ENCODE data around the gene CLSTN1. TPM values are rescaled to one million over a fixed set of nuclear protein-coding genes. Genes with fewer than 3 reads are reported as not detected.
"Not testable (repeated sequence)": the region's sequence is repeated elsewhere in the genome, so short reads cannot be mapped to it uniquely, and the experiment has no call there.

Gene CLSTN1
- total RNA-seq, 1 experiment from 2014 or later, result 100 TPM

DNA sequence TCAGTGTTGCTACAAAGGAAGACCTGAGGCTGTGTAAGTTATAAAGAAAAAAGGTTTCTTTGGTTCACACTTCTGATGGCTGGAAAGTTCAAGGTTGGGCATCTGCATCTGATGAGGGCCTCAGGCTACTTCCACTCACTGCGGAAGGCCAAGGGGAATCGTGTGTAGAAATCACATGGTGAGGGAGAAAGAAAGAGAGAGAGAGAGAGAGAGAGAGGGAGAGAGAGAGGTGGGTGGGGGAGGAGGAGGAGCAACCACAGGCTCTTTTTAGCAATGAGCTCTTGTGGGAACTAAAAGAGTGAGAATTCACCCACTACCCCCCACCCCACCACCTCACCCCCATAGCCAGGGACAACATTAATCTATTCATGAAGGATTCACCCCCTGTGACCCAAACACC is 59.9 kb downstream of the CLSTN1 start:
- Histone ChIP-seq H2AK5ac (ENCODE audit: insufficient read length, low read length) (no peak overlapping the region), H3K9ac (ENCODE audit: extremely low read depth, insufficient read length, low read length) (no peak overlapping the region), H3K23me2 (ENCODE audit: insufficient read length, low read depth, low read length, poor library complexity, severe bottlenecking) (peaks cover 3% of the 10 kb centered on the region), H3K4me2 (ENCODE audit: insufficient read depth, insufficient read length, low read length) (no peak overlapping the region), H3K18ac (ENCODE audit: insufficient read length, low read depth, low read length) (no peak overlapping the region), H3K4me1 (ENCODE audit: insufficient read depth, low read length) (peaks cover 5% of the 10 kb centered on the region; the same call in 1 of the 2 replicates), H3K27me3 (ENCODE audit: insufficient read depth, low read length) (no peaks in the 10 kb centered on the region), H3K23ac (ENCODE audit: insufficient read length, low read depth, low read length) (no peak overlapping the region), H3K27ac (ENCODE audit: insufficient read length, low read depth, low read length) (no peak overlapping the region), H2BK12ac (ENCODE audit: insufficient read length, low read depth, low read length) (no peak overlapping the region), H3K79me2 (ENCODE audit: insufficient read depth, low read length) (no peaks in the 10 kb centered on the region; the same call in 1 of the 2 replicates), H3K14ac (ENCODE audit: insufficient read depth, low read length) (no peak overlapping the region), H2BK15ac (ENCODE audit: low read depth, low read length) (peak overlapping the region; percentile 0; the same call in 1 of the 2 replicates), H2AFZ (ENCODE audit: low read length) (no peak overlapping the region), H4K5ac (ENCODE audit: insufficient read length, low read depth, low read length) (no peak overlapping the region), H2BK5ac (ENCODE audit: insufficient read length, low read length) (no peak overlapping the region), H2BK120ac (ENCODE audit: low read depth, low read length, poor library complexity, severe bottlenecking) (no peak overlapping the region), H2BK20ac (ENCODE audit: low read depth, low read length, poor library complexity, severe bottlenecking) (no peak overlapping the region), H4K8ac (replicated peaks; ENCODE audit: insufficient read length, low read depth, low read length) (no peak overlapping the region), H3K4ac (ENCODE audit: low read depth, low read length) (no peak overlapping the region), H4K20me1 (ENCODE audit: control insufficient read depth, insufficient read depth, insufficient read length) (no peaks in the 10 kb centered on the region), H3T11ph (ENCODE audit: low read length) (no peak overlapping the region), H3K9me3 (ENCODE audit: control insufficient read depth, low read depth, low read length) (no peaks in the 10 kb centered on the region), H3K79me1 (ENCODE audit: insufficient read depth, low read depth, low read length, poor library complexity, severe bottlenecking) (peaks cover 7% of the 10 kb centered on the region), H4K91ac (ENCODE audit: insufficient read length, low read depth, low read length) (no peak overlapping the region), H3K56ac (ENCODE audit: insufficient read length, low read depth, low read length) (no peak overlapping the region)
- Mint-ChIP-seq H3K9me3 (no peaks in the 10 kb centered on the region), H3K27ac (peak overlapping the region in 2 of 3 experiments; percentile 2 to 90; a peak in 2 of 7 replicates), H3K36me3 (ENCODE audit: insufficient read depth in 1 of 3, low read depth in 3 of 3) (peaks cover 9 to 21% (median 19%) of the 10 kb centered on the region in 3 experiments; a peak in 6 of 7 replicates), H3K4me1 (peaks cover 42 to 57% of the 10 kb centered on the region in 2 experiments), H3K27me3 (ENCODE audit: low read depth) (no peaks in the 10 kb centered on the region), H3K4me3 (peak overlapping the region in 1 of 2 experiments; percentile 64; a peak in 2 of 5 replicates)
- WGBS (ENCODE audit: extremely low coverage, insufficient read length, low lambda C conversion rate), result no CpG with 5 or more reads among the region's 2 CpGs
- TF ChIP-seq, protein P1, sequence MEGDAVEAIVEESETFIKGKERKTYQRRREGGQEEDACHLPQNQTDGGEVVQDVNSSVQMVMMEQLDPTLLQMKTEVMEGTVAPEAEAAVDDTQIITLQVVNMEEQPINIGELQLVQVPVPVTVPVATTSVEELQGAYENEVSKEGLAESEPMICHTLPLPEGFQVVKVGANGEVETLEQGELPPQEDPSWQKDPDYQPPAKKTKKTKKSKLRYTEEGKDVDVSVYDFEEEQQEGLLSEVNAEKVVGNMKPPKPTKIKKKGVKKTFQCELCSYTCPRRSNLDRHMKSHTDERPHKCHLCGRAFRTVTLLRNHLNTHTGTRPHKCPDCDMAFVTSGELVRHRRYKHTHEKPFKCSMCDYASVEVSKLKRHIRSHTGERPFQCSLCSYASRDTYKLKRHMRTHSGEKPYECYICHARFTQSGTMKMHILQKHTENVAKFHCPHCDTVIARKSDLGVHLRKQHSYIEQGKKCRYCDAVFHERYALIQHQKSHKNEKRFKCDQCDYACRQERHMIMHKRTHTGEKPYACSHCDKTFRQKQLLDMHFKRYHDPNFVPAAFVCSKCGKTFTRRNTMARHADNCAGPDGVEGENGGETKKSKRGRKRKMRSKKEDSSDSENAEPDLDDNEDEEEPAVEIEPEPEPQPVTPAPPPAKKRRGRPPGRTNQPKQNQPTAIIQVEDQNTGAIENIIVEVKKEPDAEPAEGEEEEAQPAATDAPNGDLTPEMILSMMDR (conservative IDR thresholded peaks at IDR 0.05), result no peak
- DNase-seq, result no peak

DNA sequence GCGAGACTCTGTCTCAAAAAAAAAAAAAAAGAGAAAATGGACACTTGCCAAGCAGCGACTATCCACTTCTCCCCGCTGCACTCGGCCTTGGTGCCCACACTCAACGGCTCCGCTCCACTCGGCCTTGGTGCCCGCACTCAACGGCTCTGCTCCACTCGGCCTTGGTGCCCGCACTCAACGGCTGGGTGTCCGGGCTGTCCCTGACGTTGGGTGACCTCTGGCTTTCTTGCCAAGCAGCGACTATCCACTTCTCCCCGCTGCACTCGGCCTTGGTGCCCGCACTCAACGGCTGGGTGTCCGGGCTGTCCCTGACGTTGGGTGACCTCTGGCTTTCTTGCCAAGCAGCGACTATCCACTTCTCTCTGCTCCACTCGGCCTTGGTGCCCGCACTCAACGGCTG is 61.3 kb downstream of the CLSTN1 start:
- H3K4me1 ChIP-seq (ENCODE audit: insufficient read depth, low read length); H2BK5ac ChIP-seq (ENCODE audit: insufficient read length, low read length); H3K4me3 Mint-ChIP-seq; H4K8ac ChIP-seq (replicated peaks; ENCODE audit: insufficient read length, low read depth, low read length); H2BK120ac ChIP-seq (ENCODE audit: low read depth, low read length, poor library complexity, severe bottlenecking); H3K23ac ChIP-seq (ENCODE audit: insufficient read length, low read depth, low read length); H3K27ac ChIP-seq (ENCODE audit: insufficient read length, low read depth, low read length); H2AK5ac ChIP-seq (ENCODE audit: insufficient read length, low read length); H3K23me2 ChIP-seq (ENCODE audit: insufficient read length, low read depth, low read length, poor library complexity, severe bottlenecking); H3K27me3 Mint-ChIP-seq (ENCODE audit: low read depth); H3K9ac ChIP-seq (ENCODE audit: extremely low read depth, insufficient read length, low read length); H3T11ph ChIP-seq (ENCODE audit: low read length); H3K79me2 ChIP-seq (ENCODE audit: insufficient read depth, low read length); H4K5ac ChIP-seq (ENCODE audit: insufficient read length, low read depth, low read length); H3K56ac ChIP-seq (ENCODE audit: insufficient read length, low read depth, low read length); H3K27me3 ChIP-seq (ENCODE audit: insufficient read depth, low read length); H3K9me3 Mint-ChIP-seq; H3K14ac ChIP-seq (ENCODE audit: insufficient read depth, low read length); H2AFZ ChIP-seq (ENCODE audit: low read length); H4K20me1 ChIP-seq (ENCODE audit: control insufficient read depth, insufficient read depth, insufficient read length); H3K18ac ChIP-seq (ENCODE audit: insufficient read length, low read depth, low read length); H3K9me3 ChIP-seq (ENCODE audit: control insufficient read depth, low read depth, low read length); H3K4ac ChIP-seq (ENCODE audit: low read depth, low read length); H2BK15ac ChIP-seq (ENCODE audit: low read depth, low read length); H4K91ac ChIP-seq (ENCODE audit: insufficient read length, low read depth, low read length); H3K79me1 ChIP-seq (ENCODE audit: insufficient read depth, low read depth, low read length, poor library complexity, severe bottlenecking); H3K4me2 ChIP-seq (ENCODE audit: insufficient read depth, insufficient read length, low read length); H2BK20ac ChIP-seq (ENCODE audit: low read depth, low read length, poor library complexity, severe bottlenecking); H2BK12ac ChIP-seq (ENCODE audit: insufficient read length, low read depth, low read length); DNase-seq: not testable (repeated sequence)
- Mint-ChIP-seq H3K36me3 (ENCODE audit: insufficient read depth in 1 of 3, low read depth in 3 of 3) (peaks cover 19 to 32% (median 30%) of the 10 kb centered on the region in 3 experiments; a peak in 6 of 7 replicates), H3K27ac (peak overlapping the region in 2 of 3 experiments; percentile 22 to 93; a peak in 3 of 7 replicates), H3K4me1 (peaks cover 46 to 63% of the 10 kb centered on the region in 2 experiments)
- WGBS (ENCODE audit: extremely low coverage, insufficient read length, low lambda C conversion rate), result no CpG with 5 or more reads among the region's 25 CpGs
